Measurements from ENCODE around the gene RPP40. TPM values are rescaled to one million over a fixed set of nuclear protein-coding genes. Genes with fewer than 3 reads are reported as not detected.

Gene RPP40
- total and polyA plus RNA-seq, 8 donors: 3.3 to 7.3 (median 4.9) TPM; not detected in 2

- TF ChIP-seq POLR2A (IDR thresholded peaks at IDR 0.05) (no peak), POLR2AphosphoS5 (IDR thresholded peaks at IDR 0.05) (no peak), CTCF (IDR thresholded peaks at IDR 0.05) (no peak)
- H3K4me1 ChIP-seq: peaks cover 0 to 13% (median 0%) of the 10 kb centered on the region in 4 donors
- no peaks in the 10 kb centered on the region for H3K9me3 ChIP-seq
- WGBS, 5 donors: 81 to 85% (median 83%) methylated on average over 10 of the region's 10 CpGs
- no peak overlapping the region for H3K4me3 ChIP-seq
- intact Hi-C loops (cut with DNase I; ENCODE audit: low total_unique reads): no loop called here
- no peaks in the 10 kb centered on the region for H3K36me3 ChIP-seq
- no peaks in the 10 kb centered on the region for H3K27me3 ChIP-seq
- no peak for DNase-seq
- no peak overlapping the region for H3K27ac ChIP-seq
Measured at GRCh38 chr6:4961322-4962168, 42.3 kb downstream of the RPP40 start.

- Histone ChIP-seq H3K9me3 (no peaks in the 10 kb centered on the region), H3K4me1 (no peaks in the 10 kb centered on the region), H3K27me3 (no peaks in the 10 kb centered on the region), H3K36me3 (peaks cover 9 to 26% (median 24%) of the 10 kb centered on the region in 4 donors), H3K4me3 (no peak overlapping the region), H3K27ac (no peak overlapping the region)
- TF ChIP-seq POLR2A (IDR thresholded peaks at IDR 0.05) (no peak), POLR2AphosphoS5 (IDR thresholded peaks at IDR 0.05) (no peak), EP300 (IDR thresholded peaks at IDR 0.05) (no peak), CTCF (IDR thresholded peaks at IDR 0.05) (no peak)
- DNase-seq: no peak
- WGBS, 5 donors: 83 to 91% (median 84%) methylated on average over 3 of the region's 3 CpGs
- intact Hi-C loops (cut with DNase I; ENCODE audit: low total_unique reads): no loop called here
Measured at GRCh38 chr6:4958624-4959023, 45.2 kb downstream of the RPP40 start.

DNA sequence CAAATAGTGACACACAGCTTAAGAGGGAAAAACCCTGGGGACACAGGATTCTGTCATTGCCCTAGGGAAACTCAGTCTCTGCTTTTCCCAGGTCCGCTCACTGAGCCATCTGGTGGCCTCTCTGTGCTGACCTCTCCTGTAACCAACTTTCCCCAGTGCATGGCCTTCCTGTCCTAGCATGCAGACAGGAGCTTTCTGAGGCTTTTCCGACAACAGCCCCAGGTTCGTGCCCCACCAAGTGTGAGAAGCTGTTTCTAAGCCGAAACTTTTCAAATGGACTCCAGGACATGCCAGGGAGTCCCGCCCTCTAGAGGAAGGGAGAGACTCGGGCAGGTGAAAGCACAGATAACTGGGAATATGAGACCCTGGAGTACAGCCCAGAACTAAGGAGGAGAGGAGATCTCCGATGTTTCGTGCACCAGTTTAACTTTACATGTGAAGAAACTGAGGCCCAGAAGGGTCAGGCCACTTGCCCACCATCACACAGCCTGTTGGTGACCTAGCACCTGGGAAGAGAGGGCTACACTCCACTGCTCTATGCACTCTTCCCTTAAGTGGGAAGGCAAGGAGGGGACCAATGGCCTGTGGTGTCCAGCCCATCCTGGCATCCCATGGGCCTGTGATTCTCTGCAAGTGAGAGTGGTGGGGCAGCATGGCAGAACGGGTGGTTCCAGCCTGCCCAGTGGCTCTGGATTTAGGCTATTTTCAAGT is 46.2 kb downstream of the RPP40 start:
- no peaks in the 10 kb centered on the region for H3K27me3 ChIP-seq
- no peak overlapping the region for H3K4me3 ChIP-seq
- TF ChIP-seq POLR2AphosphoS5 (IDR thresholded peaks at IDR 0.05) (no peak), CTCF (IDR thresholded peaks at IDR 0.05) (no peak), POLR2A (IDR thresholded peaks at IDR 0.05) (no peak), EP300 (IDR thresholded peaks at IDR 0.05) (no peak)
- H3K36me3 ChIP-seq: peaks cover 13 to 36% (median 34%) of the 10 kb centered on the region in 4 donors
- no peak for DNase-seq
- 57 to 64% (median 60%) methylated on average over 9 of the region's 9 CpGs for WGBS, 5 donors
- no peaks in the 10 kb centered on the region for H3K4me1 ChIP-seq
- no peak overlapping the region for H3K27ac ChIP-seq
- intact Hi-C loops (cut with DNase I; ENCODE audit: low total_unique reads): no loop called here
- H3K9me3 ChIP-seq: no peaks in the 10 kb centered on the region

- H3K27me3 ChIP-seq: no peaks in the 10 kb centered on the region
- TF ChIP-seq POLR2A (IDR thresholded peaks at IDR 0.05) (no peak), CTCF (IDR thresholded peaks at IDR 0.05) (no peak), EP300 (IDR thresholded peaks at IDR 0.05) (no peak), POLR2AphosphoS5 (IDR thresholded peaks at IDR 0.05) (no peak)
Measured at GRCh38 chr6:4956625-4957024, 47.2 kb downstream of the RPP40 start.

More at GRCh38 chr6:4956625-4957024, 47.2 kb downstream of the RPP40 start:
- Histone ChIP-seq H3K27ac (no peak overlapping the region), H3K9me3 (no peaks in the 10 kb centered on the region), H3K4me1 (no peaks in the 10 kb centered on the region), H3K36me3 (peaks cover 19 to 46% (median 43%) of the 10 kb centered on the region in 4 donors), H3K4me3 (no peak overlapping the region)
- DNase-seq: no peak
- intact Hi-C loops (cut with DNase I; ENCODE audit: low total_unique reads): no loop called here
- WGBS, 5 donors: 89 to 92% (median 92%) methylated on average over 5 of the region's 5 CpGs

Measured in stomach (tissue), 9 donors.